GM21528 (cell line): Measurements from ENCODE around the gene SCARF1.

Experiments used
- ATAC-seq: cut with Tn5 transposase; IDR thresholded peaks from one replicate; pipeline ENCODE4 v1.9.1; 2021; ENCODE audit warnings: mild to moderate bottlenecking, moderate library complexity; ENCODE audit not compliant: unreplicated experiment, low FRiP score

The SCARF1 gene

GRCh38 chr17:1604831-1605528 lies 40.6 kb downstream of the SCARF1 start:
- ATAC-seq: no peak

GRCh38 chr17:1601571-1601970 lies 44.0 kb downstream of the SCARF1 start:
- no peak for ATAC-seq

GRCh38 chr17:1598399-1599095 lies 47.0 kb downstream of the SCARF1 start:
- no peak for ATAC-seq

GRCh38 chr17:1597861-1598342 lies 47.6 kb downstream of the SCARF1 start:
- no peak for ATAC-seq

GRCh38 chr17:1593630-1593931 lies 52.0 kb downstream of the SCARF1 start:
- ATAC-seq: no peak

- ATAC-seq: peak; percentile 58
Measured at GRCh38 chr17:1592751-1593629, 52.5 kb downstream of the SCARF1 start.

- no peak for ATAC-seq
Measured at GRCh38 chr17:1591474-1592090, 54.0 kb downstream of the SCARF1 start.

GRCh38 chr17:1590747-1591473 lies 54.6 kb downstream of the SCARF1 start:
- no peak for ATAC-seq

GRCh38 chr17:1590029-1590746 lies 55.3 kb downstream of the SCARF1 start:
- ATAC-seq: no peak

GRCh38 chr17:1588821-1589585 lies 56.5 kb downstream of the SCARF1 start:
- ATAC-seq: no peak

GRCh38 chr17:1584167-1584566 lies 61.4 kb downstream of the SCARF1 start:
- ATAC-seq: no peak
